SK-N-MC (cell line): ENCODE measurements around the gene NUMB.

Source experiments
- EZH2 ChIP-seq: fragments of 200-600 bp; sonication (generic); IDR thresholded peaks from one replicate; pipeline ENCODE4 v1.6.1; 2017; ENCODE audit warnings: antibody characterized with exemption
- FOXP2 ChIP-seq: optimal IDR thresholded peaks from 2 replicates; pipeline ENCODE3; 2011; ENCODE audit warnings: mild to moderate bottlenecking, moderate library complexity; ENCODE audit not compliant: insufficient read depth; ENCODE audit errors: extremely low read length, control extremely low read depth
- POLR2AphosphoS5 ChIP-seq: IDR thresholded peaks from 2 replicates; pipeline ENCODE4 v1.6.1; 2012; ENCODE audit warnings: mild to moderate bottlenecking, low read depth, low read length, borderline replicate concordance

DNA sequence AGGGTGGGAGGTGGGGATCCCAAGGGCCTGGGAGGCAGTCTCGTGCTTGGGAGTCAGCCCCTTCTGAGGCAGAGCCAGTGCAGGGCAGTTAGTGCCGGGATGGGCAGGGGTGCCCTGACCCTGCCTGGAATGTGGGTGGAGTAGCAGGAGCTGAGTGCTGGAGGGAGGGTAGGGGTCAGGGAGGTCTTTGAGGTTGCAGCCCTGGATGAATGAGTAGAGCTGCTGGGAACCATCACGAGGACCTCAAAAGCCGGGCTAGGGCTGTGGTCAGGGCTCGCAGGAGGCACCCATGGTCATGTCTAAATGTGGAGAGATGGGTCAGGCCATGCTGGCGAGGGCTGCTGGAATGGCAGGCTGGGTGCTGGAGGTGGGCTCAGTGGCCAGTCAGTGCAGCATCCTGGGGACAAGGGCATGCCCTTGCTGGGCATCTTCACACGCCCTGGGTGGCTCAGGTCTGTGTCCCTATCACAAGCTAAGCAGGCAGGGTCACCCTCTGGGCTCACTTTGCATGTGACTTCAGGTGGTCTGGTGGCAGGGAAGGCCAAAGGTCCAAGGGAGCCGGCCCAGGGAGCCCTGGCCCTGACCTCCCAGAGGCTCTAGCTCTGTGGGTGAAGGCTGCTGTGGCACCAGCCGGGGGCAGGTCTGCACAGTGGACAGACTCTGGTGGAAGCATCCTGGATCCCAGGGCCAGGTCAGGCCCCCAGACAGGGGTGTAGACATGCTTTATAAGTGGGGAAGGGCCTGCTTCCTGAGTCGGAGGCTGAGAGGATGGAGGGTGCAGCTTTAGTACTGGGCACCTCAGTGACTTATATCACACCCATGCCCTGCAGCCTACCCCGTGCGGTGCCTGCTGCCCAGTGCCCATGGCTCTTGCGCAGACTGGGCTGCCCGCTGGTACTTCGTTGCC, 196.6 kb downstream of the NUMB start:
- no peak for TF ChIP-seq EZH2
- TF ChIP-seq POLR2AphosphoS5: no peak
- TF ChIP-seq FOXP2: no peak
